ENCODE data around the gene NLRC4. TPM values are rescaled to one million over a fixed set of nuclear protein-coding genes. Genes with fewer than 3 reads are reported as not detected.

Gene NLRC4
- total and polyA plus RNA-seq, 2 of the 8 experiments (the other 6 are each of a cell fraction or from before 2014, with no cell fraction given): not detected

GRCh38 chr2:32248299-32248698, 16.4 kb downstream of the NLRC4 start:
- no peaks in the 10 kb centered on the region for H3K79me2 ChIP-seq (ENCODE audit: control insufficient read depth in 1 of 2, insufficient read depth in 2 of 2, low read length in 2 of 2)
- POLR2A ChIA-PET (ENCODE audit: partially characterized antibody): interaction anchor here (1.1 kb wide), 1 partner anchor 10 kb away, joined by 3 read pairs; no protein-coding TSS in a partner anchor
- TF ChIP-seq RNF2 (IDR thresholded peaks at IDR 0.05; ENCODE audit: borderline replicate concordance, low read depth, low read length, missing control alignments, poor library complexity, severe bottlenecking): no peak
- TF ChIP-seq SRF (IDR thresholded peaks at IDR 0.05; ENCODE audit: low read depth, low read length): no peak
- TF ChIP-seq MAFK (IDR thresholded peaks at IDR 0.05; ENCODE audit: low read depth, low read length): no peak
- no peak for TF ChIP-seq SP4 (IDR thresholded peaks at IDR 0.05; ENCODE audit: low read length)
- no peak for TF ChIP-seq TAF1 (IDR thresholded peaks at IDR 0.05; ENCODE audit: low read depth, low read length)
- TF ChIP-seq SIN3A (conservative IDR thresholded peaks at IDR 0.05 in 1 of 2, IDR thresholded peaks at IDR 0.05 in 1 of 2; ENCODE audit: low read depth in 1 of 2, low read length in 2 of 2): no peak
- TF ChIP-seq CTBP2 (IDR thresholded peaks at IDR 0.05; ENCODE audit: borderline replicate concordance, insufficient read depth, insufficient read length, low read length): no peak
- no peak for TF ChIP-seq CBX8 (IDR thresholded peaks at IDR 0.05; ENCODE audit: borderline replicate concordance, low read depth, low read length)
- no peak for TF ChIP-seq TCF12 (IDR thresholded peaks at IDR 0.05; ENCODE audit: low read depth, low read length)
- no peak for TF ChIP-seq ATF3 (IDR thresholded peaks at IDR 0.05; ENCODE audit: insufficient read depth, low read depth, low read length)
- TF ChIP-seq CREB1 (IDR thresholded peaks at IDR 0.05): no peak
- no peak for TF ChIP-seq EP300 (IDR thresholded peaks at IDR 0.05; ENCODE audit: borderline replicate concordance in 1 of 2, low read depth in 2 of 2, low read length in 2 of 2)
- no peak for TF ChIP-seq SIX5 (IDR thresholded peaks at IDR 0.05; ENCODE audit: low read depth, low read length)
- no peak for TF ChIP-seq RFX5 (IDR thresholded peaks at IDR 0.05; ENCODE audit: borderline replicate concordance, low read depth, low read length)

More at GRCh38 chr2:32248299-32248698, 16.4 kb downstream of the NLRC4 start:
- Histone ChIP-seq H2BK5ac (ENCODE audit: low read depth, low read length) (no peak overlapping the region), H3K9ac (replicated peaks in 1 of 4; ENCODE audit: extremely low read depth in 1 of 4, low read depth in 3 of 4, low read length in 3 of 4) (no peak overlapping the region), H2BK15ac (ENCODE audit: low read length) (no peak overlapping the region), H4K91ac (replicated peaks; ENCODE audit: insufficient read length, low read length) (no peak overlapping the region), H3K56ac (replicated peaks; ENCODE audit: insufficient read length, low read depth, low read length) (no peak overlapping the region), H3K9me3 (ENCODE audit: insufficient read depth in 2 of 2, low read depth in 1 of 2, low read length in 1 of 2) (no peaks in the 10 kb centered on the region), H3K14ac (ENCODE audit: insufficient read length) (no peak overlapping the region), H3K4ac (replicated peaks; ENCODE audit: insufficient read length, low read depth, low read length) (no peak overlapping the region), H3K18ac (ENCODE audit: extremely low read depth, low read length) (no peak overlapping the region), H2AFZ (ENCODE audit: low read length) (no peak overlapping the region), H3K27ac (ENCODE audit: low read depth, low read length) (no peak overlapping the region), H2BK20ac (ENCODE audit: low read length) (no peak overlapping the region), H3K4me2 (ENCODE audit: insufficient read depth in 1 of 2, low read depth in 2 of 2, low read length in 2 of 2) (no peak overlapping the region), H3K23ac (ENCODE audit: insufficient read length) (no peak overlapping the region), H2BK120ac (replicated peaks; ENCODE audit: low read depth, low read length) (no peak overlapping the region), H4K20me1 (replicated peaks in 1 of 2; ENCODE audit: control insufficient read depth in 1 of 2, insufficient read depth in 2 of 2, low read length in 2 of 2) (no peaks in the 10 kb centered on the region), H3K36me3 (ENCODE audit: control insufficient read depth in 2 of 4, insufficient read depth in 4 of 4, low read length in 3 of 4) (no peaks in the 10 kb centered on the region), H3K23me2 (ENCODE audit: low read depth, low read length) (no peaks in the 10 kb centered on the region), H3K4me1 (replicated peaks in 1 of 4; ENCODE audit: control insufficient read depth in 3 of 4, insufficient read depth in 4 of 4, low read length in 3 of 4) (no peaks in the 10 kb centered on the region), H4K8ac (ENCODE audit: extremely low read depth, insufficient read depth, low read length) (no peak overlapping the region), H2BK12ac (ENCODE audit: low read depth, low read length) (no peak overlapping the region), H4K5ac (ENCODE audit: insufficient read length, low read depth, low read length) (no peak overlapping the region), H3K4me3 (ENCODE audit: extremely low read depth in 1 of 4, insufficient read depth in 2 of 4, low read depth in 3 of 4, low read length in 4 of 4) (no peak overlapping the region), H3K79me1 (ENCODE audit: low read depth, low read length) (no peaks in the 10 kb centered on the region), H2AK5ac (ENCODE audit: low read depth, low read length) (no peak overlapping the region), H3K27me3 (replicated peaks in 1 of 4; ENCODE audit: control insufficient read depth in 3 of 4, extremely low read depth in 1 of 4, insufficient read depth in 3 of 4, low read length in 3 of 4) (peaks cover 0 to 2% (median 0%) of the 10 kb centered on the region in 4 experiments; a peak in 1 of 7 replicates)
- 90% methylated on average over 3 of the region's 3 CpGs; no CpG with 5 or more reads in 1 of the 2 experiments for WGBS, 2 experiments (ENCODE audit: extremely low coverage in 1 of 2, insufficient coverage in 1 of 2, insufficient read length in 1 of 2, insufficient replicate concordance in 2 of 2, low coverage in 1 of 2, low lambda C conversion rate in 2 of 2, missing lambda C conversion rate in 1 of 2)
- CTCF ChIA-PET (ENCODE audit: partially characterized antibody): interaction anchor here (0.7 kb wide), 1 partner anchor 29 kb away, joined by 3 read pairs; no protein-coding TSS in a partner anchor
- no peak for FAIRE-seq
- DNase-seq (ENCODE audit: low read depth in 1 of 2, low spot score in 2 of 2): no peak

All from H1 (cell line).